ENCODE measurements around the gene ZNF267. TPM values are rescaled to one million over a fixed set of nuclear protein-coding genes. Genes with fewer than 3 reads are reported as not detected.
A peak's percentile ranks its signal among the peaks of the same experiment; 100 is the strongest.

ZNF267 gene
- total RNA-seq, 4 donors from 2014 or later: 6.5 to 13.3 (median 8.2) TPM

DNA sequence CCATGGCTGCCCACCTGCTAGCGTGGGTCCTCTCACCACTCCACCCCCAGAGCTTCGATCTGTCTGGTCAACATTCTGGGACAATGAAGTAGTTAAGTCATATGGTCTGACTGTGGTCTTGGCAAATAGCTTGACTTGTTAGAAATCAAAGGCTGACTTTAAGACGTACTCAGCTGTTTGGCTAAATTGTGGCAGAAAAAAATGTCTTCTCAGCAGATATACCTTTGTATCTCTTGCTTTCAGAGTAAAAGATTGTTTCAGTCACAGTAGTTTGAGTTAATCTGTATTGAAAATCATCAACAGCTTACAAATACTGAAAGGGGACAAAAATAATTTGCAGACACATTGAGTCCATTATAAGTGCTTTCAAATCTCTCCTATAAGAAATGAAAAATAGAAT lies 2.1 kb upstream of the ZNF267 start:
- in situ Hi-C loops (cut with MboI; ENCODE audit: low sequenced_read_pairs in 4 of 4) (loop anchor here (25.0 kb wide), 5 partner anchors 359 to 1034 kb away; partner anchors contain the start of genes HSD3B7 (in 3 of the 4), FUS (in 2 of the 4), RUSF1 (in 2 of the 4) and STX1B (in 1 of the 4)), intact Hi-C loops (cut with DNase I; ENCODE audit: low total_unique reads) (loop anchor here (5.0 to 10.0 kb wide), 2 partner anchors 367 to 399 kb away; partner anchors contain the start of genes RUSF1 and TGFB1I1)
- DNase-seq (no peak), ATAC-seq (no peak)
- TF ChIP-seq POLR2A (IDR thresholded peaks at IDR 0.05): no peak
- TF ChIP-seq, protein P1, sequence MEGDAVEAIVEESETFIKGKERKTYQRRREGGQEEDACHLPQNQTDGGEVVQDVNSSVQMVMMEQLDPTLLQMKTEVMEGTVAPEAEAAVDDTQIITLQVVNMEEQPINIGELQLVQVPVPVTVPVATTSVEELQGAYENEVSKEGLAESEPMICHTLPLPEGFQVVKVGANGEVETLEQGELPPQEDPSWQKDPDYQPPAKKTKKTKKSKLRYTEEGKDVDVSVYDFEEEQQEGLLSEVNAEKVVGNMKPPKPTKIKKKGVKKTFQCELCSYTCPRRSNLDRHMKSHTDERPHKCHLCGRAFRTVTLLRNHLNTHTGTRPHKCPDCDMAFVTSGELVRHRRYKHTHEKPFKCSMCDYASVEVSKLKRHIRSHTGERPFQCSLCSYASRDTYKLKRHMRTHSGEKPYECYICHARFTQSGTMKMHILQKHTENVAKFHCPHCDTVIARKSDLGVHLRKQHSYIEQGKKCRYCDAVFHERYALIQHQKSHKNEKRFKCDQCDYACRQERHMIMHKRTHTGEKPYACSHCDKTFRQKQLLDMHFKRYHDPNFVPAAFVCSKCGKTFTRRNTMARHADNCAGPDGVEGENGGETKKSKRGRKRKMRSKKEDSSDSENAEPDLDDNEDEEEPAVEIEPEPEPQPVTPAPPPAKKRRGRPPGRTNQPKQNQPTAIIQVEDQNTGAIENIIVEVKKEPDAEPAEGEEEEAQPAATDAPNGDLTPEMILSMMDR (IDR thresholded peaks at IDR 0.05 in 4 of 5, conservative IDR thresholded peaks at IDR 0.05 in 1 of 5): no peak
- Histone ChIP-seq H3K27me3 (no peaks in the 10 kb centered on the region), H3K36me3 (no peaks in the 10 kb centered on the region), H3K27ac (no peak overlapping the region), H3K4me3 (no peak overlapping the region), H3K9me3 (no peaks in the 10 kb centered on the region), H3K4me1 (peaks cover 16 to 26% of the 10 kb centered on the region in 2 donors)

DNA sequence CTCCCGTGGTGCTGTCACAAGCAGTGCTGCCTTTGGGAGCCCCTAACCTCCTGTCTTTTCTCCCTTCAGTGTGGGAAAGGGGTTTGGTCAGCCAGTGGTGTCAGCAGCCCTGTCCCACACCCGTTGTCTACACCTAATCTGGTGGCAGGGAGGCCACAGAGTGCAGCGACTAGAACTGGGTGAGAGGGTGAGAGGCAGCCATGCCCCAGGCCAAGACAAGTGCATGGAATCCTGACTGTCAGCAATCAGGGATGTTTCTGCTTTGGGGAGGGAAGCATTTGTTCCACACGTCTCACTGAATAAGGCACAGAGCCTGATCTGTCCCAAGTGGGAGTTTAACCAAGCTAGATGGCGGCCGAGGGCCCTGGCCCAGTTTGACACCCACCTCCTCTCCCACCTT lies 1.4 kb upstream of the ZNF267 start:
- H3K4me3 ChIP-seq: no peak overlapping the region
- no peaks in the 10 kb centered on the region for H3K36me3 ChIP-seq
- TF ChIP-seq POLR2A (IDR thresholded peaks at IDR 0.05): no peak
- TF ChIP-seq, protein P1 (IDR thresholded peaks at IDR 0.05 in 4 of 5, conservative IDR thresholded peaks at IDR 0.05 in 1 of 5): no peak
- H3K27ac ChIP-seq: no peak overlapping the region
- DNase-seq (no peak), ATAC-seq (no peak)
- H3K4me1 ChIP-seq: peaks cover 16 to 28% of the 10 kb centered on the region in 2 donors
- intact Hi-C loops (cut with DNase I; ENCODE audit: low total_unique reads): loop anchor here (5.0 to 10.0 kb wide), 2 partner anchors 367 to 400 kb away; partner anchors contain the start of genes RUSF1 and TGFB1I1
- H3K27me3 ChIP-seq: no peaks in the 10 kb centered on the region
- in situ Hi-C loops (cut with MboI; ENCODE audit: low sequenced_read_pairs in 4 of 4): loop anchor here (25.0 kb wide), 5 partner anchors 360 to 1035 kb away; partner anchors contain the start of genes HSD3B7 (in 3 of the 4), FUS (in 2 of the 4), RUSF1 (in 2 of the 4) and STX1B (in 1 of the 4)
- no peaks in the 10 kb centered on the region for H3K9me3 ChIP-seq

DNA sequence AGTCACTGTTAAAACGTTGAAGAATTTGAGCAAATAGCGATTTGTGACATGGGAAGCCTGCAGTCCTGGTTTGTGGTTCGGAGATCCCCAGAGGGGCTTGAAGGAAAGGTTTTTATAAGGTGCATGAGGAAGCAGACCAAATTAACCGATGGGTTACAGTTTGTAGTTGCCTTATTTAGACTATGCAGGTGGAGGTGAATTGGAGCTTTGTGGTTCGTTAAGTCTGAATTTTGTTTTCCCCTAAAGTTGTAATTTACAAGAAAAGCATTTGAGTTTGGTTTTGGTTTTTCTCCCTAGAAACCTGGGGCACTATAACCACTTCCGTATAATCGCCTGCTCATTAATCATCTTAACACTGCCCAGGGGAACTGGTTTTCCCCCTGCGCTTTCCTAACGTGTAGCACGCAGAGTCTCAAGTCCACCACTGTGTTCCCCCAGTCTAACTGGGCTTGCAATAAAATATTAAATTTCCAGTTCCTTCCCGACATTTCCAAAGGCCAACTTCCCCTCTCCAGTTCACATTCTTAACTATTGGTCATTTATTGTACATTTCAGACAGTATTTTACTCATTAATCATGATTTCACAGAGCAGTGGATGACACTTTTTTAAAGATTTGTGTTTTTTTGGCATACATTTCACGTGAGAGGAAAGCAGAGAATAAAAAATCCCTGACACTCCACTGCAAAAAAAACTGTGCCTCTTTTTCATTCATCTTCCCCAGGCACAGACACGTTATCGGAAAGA lies 932 bp downstream of the ZNF267 start:
- intact Hi-C loops (cut with DNase I; ENCODE audit: low total_unique reads): loop anchor here (5.0 to 10.0 kb wide), 3 partner anchors 162 to 402 kb away; partner anchors contain the start of genes RUSF1 and TGFB1I1

DNA sequence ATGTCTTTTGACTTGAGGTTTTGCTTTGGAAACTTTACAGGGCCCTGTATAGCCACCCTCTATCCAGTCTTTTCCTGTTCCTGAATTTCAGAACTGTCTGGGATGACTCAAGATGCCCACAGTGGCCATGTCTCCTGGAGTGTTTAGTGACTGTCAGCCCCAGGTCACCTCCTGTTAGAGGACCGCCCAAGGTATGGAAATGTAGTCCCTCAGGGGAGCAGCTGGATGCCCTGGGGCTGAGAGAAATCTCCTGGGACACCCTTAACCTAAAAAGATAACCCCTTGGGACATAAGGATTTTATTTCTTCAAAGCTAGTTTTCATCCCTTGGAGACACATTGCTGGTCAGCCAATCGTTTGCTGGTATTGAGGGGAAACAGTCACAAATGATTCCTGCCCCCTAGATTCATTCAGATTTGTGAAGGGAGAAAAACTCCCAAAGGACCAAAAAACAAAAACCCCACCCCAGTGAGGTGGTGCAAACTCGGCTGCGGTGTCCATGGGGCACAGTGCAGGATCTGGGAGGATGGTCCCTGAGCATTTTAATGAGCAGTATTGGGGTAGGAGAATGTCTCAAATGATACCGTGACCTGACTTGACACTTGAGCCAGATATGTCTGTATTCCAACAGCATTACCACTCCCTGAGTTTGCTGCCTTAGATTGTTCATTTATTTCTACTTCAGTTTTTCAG lies 1.7 kb downstream of the ZNF267 start:
- Histone ChIP-seq H3K36me3 (no peaks in the 10 kb centered on the region), H3K27ac (peak overlapping the region in 2 of 4 donors; percentile 76 to 92), H3K27me3 (no peaks in the 10 kb centered on the region), H3K9me3 (no peaks in the 10 kb centered on the region), H3K4me3 (peak overlapping the region; percentile 77 to 98 (median 88)), H3K4me1 (peaks cover 16 to 24% of the 10 kb centered on the region in 2 donors)
- TF ChIP-seq, protein P1 (IDR thresholded peaks at IDR 0.05 in 4 of 5, conservative IDR thresholded peaks at IDR 0.05 in 1 of 5): no peak
- no peak for TF ChIP-seq POLR2A (IDR thresholded peaks at IDR 0.05)
- in situ Hi-C loops (cut with MboI; ENCODE audit: low sequenced_read_pairs in 4 of 4): loop anchor here in 1 of 4 donors (25.0 kb wide), 1 partner anchor 363 kb away; the partner anchor contains the start of gene RUSF1
- ATAC-seq: no peak
- intact Hi-C loops (cut with DNase I; ENCODE audit: low total_unique reads): loop anchor here (5.0 to 10.0 kb wide), 2 partner anchors 163 to 370 kb away; partner anchors contain the start of gene RUSF1
- DNase-seq: no peak

More for the DNA sequence above, 932 bp downstream of the ZNF267 start:
- in situ Hi-C loops (cut with MboI; ENCODE audit: low sequenced_read_pairs in 4 of 4): loop anchor here (25.0 kb wide), 5 partner anchors 362 to 1037 kb away; partner anchors contain the start of genes HSD3B7 (in 3 of the 4), RUSF1 (in 3 of the 4), FUS (in 2 of the 4) and STX1B (in 1 of the 4)
- H3K4me1 ChIP-seq: peaks cover 16 to 20% of the 10 kb centered on the region in 2 donors
- no peaks in the 10 kb centered on the region for H3K9me3 ChIP-seq
- H3K27me3 ChIP-seq: no peaks in the 10 kb centered on the region
- DNase-seq (no peak), ATAC-seq (peak in 1 of 2 donors; percentile 45)
- TF ChIP-seq POLR2A (IDR thresholded peaks at IDR 0.05): no peak
- TF ChIP-seq, protein P1 (IDR thresholded peaks at IDR 0.05 in 4 of 5, conservative IDR thresholded peaks at IDR 0.05 in 1 of 5): no peak
- H3K36me3 ChIP-seq: no peaks in the 10 kb centered on the region
- peak overlapping the region; percentile 76 to 92 (median 84) for H3K27ac ChIP-seq
- H3K4me3 ChIP-seq: peak overlapping the region; percentile 77 to 98 (median 88)
